Thyroid gland (tissue), 4 donors: ENCODE results near the gene AGFG2. TPM values are rescaled to one million over a fixed set of nuclear protein-coding genes. Genes with fewer than 3 reads are reported as not detected.

ENCODE experiments used
- DNase-seq, 2 donors: peaks; one replicate each; pipeline ENCODE4 v3.0.0-alpha.2; 2019
- H3K27ac ChIP-seq, 3 donors: fragments of 200-600 bp; sonication (generic); 1 replicate in 2 of 3; 2 replicates in 1 of 3; pipeline ENCODE4 v1.5.1; 2016 to 2019; ENCODE audit warnings: mild to moderate bottlenecking in 1 of 3, moderate library complexity in 1 of 3
- H3K27me3 ChIP-seq: fragments of 200-600 bp; sonication (generic); one replicate; pipeline ENCODE4 v1.5.1; 2019
- H3K36me3 ChIP-seq, 2 donors: fragments of 200-600 bp; sonication (generic); one replicate each; pipeline ENCODE4 v1.5.1; 2016 to 2019
- H3K4me1 ChIP-seq, 2 donors: fragments of 200-600 bp; sonication (generic); one replicate each; pipeline ENCODE4 v1.5.1; 2017 to 2019
- H3K4me3 ChIP-seq, 3 donors: fragments of 200-600 bp; sonication (generic); replicated peaks in 1 of 3; 1 replicate in 2 of 3; 2 replicates in 1 of 3; pipeline ENCODE4 v1.5.1; 2016; ENCODE audit warnings: mild to moderate bottlenecking in 1 of 3
- H3K9me3 ChIP-seq: fragments of 200-600 bp; sonication (generic); one replicate; pipeline ENCODE4 v1.5.1; 2017
- POLR2A ChIP-seq, 2 donors: fragments of 450-650 bp; IDR thresholded peaks; one replicate each; pipeline ENCODE4 v1.6.1; 2017; ENCODE audit warnings: antibody characterized with exemption in 2 of 2, mild to moderate bottlenecking in 2 of 2, moderate library complexity in 1 of 2
- WGBS, 2 donors: methylation state at CpG; one replicate each; pipeline ENCODE4 v1.1.5; 2017; 5-methylcytosine and 5-hydroxymethylcytosine counted together
- intact Hi-C: fragments of 100-400 bp; cut with DNase I; formaldehyde crosslinking; loops from one replicate; pipeline ENCODE4 v1.15.1; 2023
- total RNA-seq, 4 donors: library from RNA; depleted of rRNA; stranded (reverse); fragments of >200 nt; gene quantifications; one replicate each; pipeline ENCODE4 v1.2.3, GENCODE V29; 2016
- TF ChIP-seq, protein P1 (sequence below), 6 experiments: fragments of 200-600 bp in 3 of 6; fragments of 450-650 bp in 3 of 6; sonication (generic) in 3 of 6; IDR thresholded peaks; one replicate each; pipeline ENCODE4 v1.5.1; 2016 to 2019; ENCODE audit warnings: antibody characterized with exemption in 6 of 6, mild to moderate bottlenecking in 2 of 6, inconsistent platforms in 1 of 6, moderate library complexity in 1 of 6

The AGFG2 gene
- total RNA-seq, 4 donors from 2014 or later = 26.1 to 34.6 (median 28.0) TPM

DNA sequence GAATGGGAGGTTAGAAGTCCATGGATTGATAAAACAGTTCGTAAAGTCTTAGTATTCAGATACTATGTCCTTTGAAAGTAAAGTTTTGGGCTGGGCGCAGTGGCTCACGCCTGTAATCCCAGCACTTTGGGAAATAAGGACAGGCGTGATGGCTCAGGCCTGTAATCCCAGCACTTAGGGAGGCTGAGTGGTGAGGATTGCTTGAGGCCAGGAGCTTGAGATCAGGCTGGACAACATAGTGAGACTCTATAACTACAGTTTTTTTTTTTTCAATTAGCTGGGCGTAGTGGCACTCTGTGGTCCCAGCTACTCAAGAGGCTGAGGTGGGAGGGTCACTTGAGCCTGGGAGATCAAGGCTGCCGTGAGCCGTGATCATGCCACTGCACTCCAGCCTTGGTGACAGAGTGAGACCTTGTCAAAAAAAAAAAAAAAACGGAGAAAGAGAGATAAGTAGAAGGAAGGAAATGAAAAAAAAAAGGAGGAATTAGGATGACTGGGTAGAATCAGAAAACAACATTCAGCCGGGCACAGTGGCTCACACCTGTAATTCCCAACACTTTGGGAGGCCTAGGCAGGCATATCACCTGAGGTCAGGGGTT is 25.7 kb upstream of the AGFG2 start:
- intact Hi-C loops = no loop called here
- Histone ChIP-seq H3K4me1 (peaks cover 4 to 6% of the 10 kb centered on the region in 2 donors), H3K27me3 (no peaks in the 10 kb centered on the region), H3K9me3 (no peaks in the 10 kb centered on the region), H3K27ac (no peak overlapping the region), H3K4me3 (no peak overlapping the region), H3K36me3 (no peaks in the 10 kb centered on the region)
- DNase-seq = no peak
- TF ChIP-seq, protein P1, sequence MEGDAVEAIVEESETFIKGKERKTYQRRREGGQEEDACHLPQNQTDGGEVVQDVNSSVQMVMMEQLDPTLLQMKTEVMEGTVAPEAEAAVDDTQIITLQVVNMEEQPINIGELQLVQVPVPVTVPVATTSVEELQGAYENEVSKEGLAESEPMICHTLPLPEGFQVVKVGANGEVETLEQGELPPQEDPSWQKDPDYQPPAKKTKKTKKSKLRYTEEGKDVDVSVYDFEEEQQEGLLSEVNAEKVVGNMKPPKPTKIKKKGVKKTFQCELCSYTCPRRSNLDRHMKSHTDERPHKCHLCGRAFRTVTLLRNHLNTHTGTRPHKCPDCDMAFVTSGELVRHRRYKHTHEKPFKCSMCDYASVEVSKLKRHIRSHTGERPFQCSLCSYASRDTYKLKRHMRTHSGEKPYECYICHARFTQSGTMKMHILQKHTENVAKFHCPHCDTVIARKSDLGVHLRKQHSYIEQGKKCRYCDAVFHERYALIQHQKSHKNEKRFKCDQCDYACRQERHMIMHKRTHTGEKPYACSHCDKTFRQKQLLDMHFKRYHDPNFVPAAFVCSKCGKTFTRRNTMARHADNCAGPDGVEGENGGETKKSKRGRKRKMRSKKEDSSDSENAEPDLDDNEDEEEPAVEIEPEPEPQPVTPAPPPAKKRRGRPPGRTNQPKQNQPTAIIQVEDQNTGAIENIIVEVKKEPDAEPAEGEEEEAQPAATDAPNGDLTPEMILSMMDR (IDR thresholded peaks at IDR 0.05) = no peak
- no peak for TF ChIP-seq POLR2A (IDR thresholded peaks at IDR 0.05)
- WGBS, 2 donors = 81 to 88% methylated on average over 9 of the region's 9 CpGs

DNA sequence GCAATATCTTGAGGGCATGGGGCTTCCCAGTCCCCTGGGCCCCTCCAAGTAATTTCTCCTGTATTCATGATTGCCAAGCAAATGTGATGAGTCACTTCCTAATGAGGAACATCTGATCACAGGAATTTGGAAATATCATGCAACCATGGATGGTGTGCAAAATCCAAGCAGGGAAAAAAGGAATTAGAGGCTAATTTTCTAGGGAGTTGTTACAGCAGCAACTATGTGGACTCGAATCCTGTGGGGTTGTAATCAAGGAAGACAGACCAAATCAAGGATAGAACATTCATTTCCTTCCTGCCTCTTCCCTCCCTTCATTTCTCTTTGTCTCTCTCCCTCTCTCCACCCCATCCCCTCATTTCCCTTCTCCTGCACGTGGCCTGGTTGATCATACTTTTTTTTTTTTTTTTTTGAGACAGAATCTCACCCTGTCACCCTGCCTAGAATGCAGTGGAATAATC is 23.9 kb upstream of the AGFG2 start:
- Histone ChIP-seq H3K4me3 (no peak overlapping the region), H3K9me3 (no peaks in the 10 kb centered on the region), H3K27me3 (no peaks in the 10 kb centered on the region), H3K36me3 (no peaks in the 10 kb centered on the region), H3K27ac (no peak overlapping the region), H3K4me1 (peaks cover 0 to 6% of the 10 kb centered on the region in 2 donors)
- intact Hi-C loops = no loop called here
- WGBS, 2 donors = 37 to 41% methylated on average over 2 of the region's 2 CpGs
- TF ChIP-seq, protein P1 (IDR thresholded peaks at IDR 0.05) = no peak
- no peak for TF ChIP-seq POLR2A (IDR thresholded peaks at IDR 0.05)
- no peak for DNase-seq

DNA sequence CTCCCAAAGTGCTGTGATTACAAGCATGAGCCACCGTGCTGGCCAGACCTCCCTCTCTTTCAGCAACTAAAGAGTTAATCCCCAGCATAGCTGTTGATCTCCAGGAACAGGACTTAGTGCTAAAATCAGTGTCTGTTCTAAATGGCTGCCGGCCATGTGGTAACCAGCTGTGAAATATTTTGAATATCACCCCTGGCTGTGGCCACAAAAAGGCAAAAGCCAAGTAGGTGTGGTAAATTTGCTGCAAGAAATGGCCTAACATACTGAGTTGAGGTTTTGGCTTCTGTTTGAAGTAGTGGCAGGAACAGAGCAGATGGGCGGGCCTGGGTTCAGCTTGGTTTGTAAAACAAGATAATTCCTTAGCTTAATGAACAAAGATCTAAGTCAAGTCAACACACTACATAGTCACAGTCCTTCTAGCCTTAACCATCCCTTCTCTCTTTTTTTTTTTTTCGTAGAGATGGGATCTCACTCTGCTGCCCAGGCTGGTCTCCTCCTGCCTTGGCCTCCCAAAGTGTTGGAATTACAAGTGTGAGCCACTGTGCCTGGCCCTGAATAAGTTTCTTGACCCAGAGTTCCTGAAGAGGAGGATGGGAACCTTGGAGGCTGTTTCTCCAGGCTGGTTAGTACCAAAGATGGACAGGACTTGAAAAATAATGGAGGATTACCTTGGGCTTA is 22.7 kb upstream of the AGFG2 start:
- no peaks in the 10 kb centered on the region for H3K9me3 ChIP-seq
- DNase-seq = peak; percentile 7 to 12
- TF ChIP-seq, protein P1 (IDR thresholded peaks at IDR 0.05) = no peak
- no peak for TF ChIP-seq POLR2A (IDR thresholded peaks at IDR 0.05)
- no peak overlapping the region for H3K4me3 ChIP-seq
- intact Hi-C loops = no loop called here
- H3K27ac ChIP-seq = no peak overlapping the region
- H3K36me3 ChIP-seq = no peaks in the 10 kb centered on the region
- peaks cover 0 to 6% of the 10 kb centered on the region in 2 donors for H3K4me1 ChIP-seq
- no peaks in the 10 kb centered on the region for H3K27me3 ChIP-seq
- 54 to 59% methylated on average over 4 of the region's 4 CpGs for WGBS, 2 donors

DNA sequence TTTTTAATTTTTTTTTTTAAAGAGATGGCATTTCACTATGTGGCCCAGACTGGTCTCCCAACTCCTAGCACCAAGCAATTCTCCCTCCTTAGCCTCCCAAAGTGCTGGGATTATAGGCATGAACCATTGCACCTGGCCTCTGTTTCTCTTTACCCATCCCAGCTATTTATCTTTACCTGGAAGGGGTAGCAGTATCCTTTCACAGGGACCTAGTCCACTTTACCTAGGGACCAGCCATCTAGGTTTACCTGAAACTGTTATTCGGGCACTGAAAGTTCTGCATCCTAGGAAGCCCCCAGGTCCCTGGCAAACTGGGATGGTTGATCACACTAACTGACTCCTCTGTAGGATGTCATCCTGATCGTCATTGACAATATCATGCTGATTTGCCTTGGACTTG is 21.7 kb upstream of the AGFG2 start:
- intact Hi-C loops = no loop called here
- WGBS, 2 donors = 83 to 90% methylated on average over 2 of the region's 2 CpGs
- Histone ChIP-seq H3K36me3 (no peaks in the 10 kb centered on the region), H3K27me3 (no peaks in the 10 kb centered on the region), H3K27ac (no peak overlapping the region), H3K4me3 (no peak overlapping the region), H3K9me3 (no peaks in the 10 kb centered on the region), H3K4me1 (peaks cover 0 to 6% of the 10 kb centered on the region in 2 donors)
- TF ChIP-seq POLR2A (IDR thresholded peaks at IDR 0.05) = no peak
- TF ChIP-seq, protein P1 (IDR thresholded peaks at IDR 0.05) = no peak
- DNase-seq = no peak

DNA sequence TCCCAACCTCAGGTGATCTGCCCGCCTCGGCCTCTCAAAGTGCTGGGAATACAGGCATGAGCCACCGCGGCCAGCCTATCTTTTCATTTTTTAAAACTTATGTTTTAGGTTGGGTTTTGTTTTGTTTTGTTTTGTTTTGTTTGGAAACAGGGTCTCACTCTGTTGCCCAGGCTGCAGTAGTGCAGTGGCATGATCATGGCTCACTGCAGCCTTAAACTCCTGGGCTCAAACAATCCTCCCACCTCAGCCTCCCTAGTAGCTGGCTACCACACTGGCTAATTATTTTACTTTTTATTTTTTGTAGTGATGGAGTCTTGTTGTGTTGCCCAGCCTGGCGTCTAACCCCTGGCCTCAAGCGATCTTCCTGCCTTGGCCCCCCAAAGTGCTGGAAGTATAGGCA is 19.4 kb upstream of the AGFG2 start:
- Histone ChIP-seq H3K4me1 (peaks cover 0 to 6% of the 10 kb centered on the region in 2 donors), H3K36me3 (no peaks in the 10 kb centered on the region), H3K27me3 (no peaks in the 10 kb centered on the region), H3K4me3 (no peak overlapping the region), H3K9me3 (no peaks in the 10 kb centered on the region), H3K27ac (no peak overlapping the region)
- no peak for DNase-seq
- 89 to 92% methylated on average over 6 of the region's 6 CpGs for WGBS, 2 donors
- intact Hi-C loops = no loop called here
- TF ChIP-seq, protein P1 (IDR thresholded peaks at IDR 0.05) = no peak
- no peak for TF ChIP-seq POLR2A (IDR thresholded peaks at IDR 0.05)
